Gastrocnemius medialis (tissue), 4 donors: ENCODE data around the gene TXNRD2. TPM values are rescaled to one million over a fixed set of nuclear protein-coding genes. Genes with fewer than 3 reads are reported as not detected.

ENCODE experiments used
- ATAC-seq, 2 donors: fragments of 150-250 bp; one replicate each; pipeline ENCODE4 v1.9.1; 2016
- DNase-seq, 2 donors: peaks; one replicate each; pipeline ENCODE4 v3.0.0-alpha.2; 2019
- H3K27ac ChIP-seq, 4 donors: fragments of 200-600 bp; sonication (generic); 1 replicate in 1 of 4; 2 replicates in 3 of 4; pipeline ENCODE4 v1.5.1; 2016 to 2018; ENCODE audit warnings: mild to moderate bottlenecking in 2 of 4, moderate library complexity in 1 of 4
- H3K27me3 ChIP-seq, 3 donors: fragments of 200-600 bp; sonication (generic) in 2 of 3; 1 replicate in 1 of 3; 2 replicates in 2 of 3; pipeline versions ENCODE4 v1.5.1 to v1.6.0; 2016 to 2019; ENCODE audit warnings: mild to moderate bottlenecking in 1 of 3, moderate library complexity in 1 of 3
- H3K36me3 ChIP-seq, 2 donors: fragments of 200-600 bp; sonication (generic) in 1 of 2; one replicate each; pipeline ENCODE4 v1.5.1; 2017 to 2018
- H3K4me1 ChIP-seq, 2 donors: fragments of 200-600 bp; sonication (generic) in 1 of 2; one replicate each; pipeline ENCODE4 v1.5.1; 2016 to 2017; ENCODE audit warnings: mild to moderate bottlenecking in 2 of 2
- H3K4me3 ChIP-seq, 4 donors: fragments of 200-600 bp; sonication (generic) in 3 of 4; 1 replicate in 1 of 4; 2 replicates in 3 of 4; pipeline ENCODE4 v1.5.1; 2016 to 2019; ENCODE audit warnings: mild to moderate bottlenecking in 2 of 4
- H3K9me3 ChIP-seq, 3 donors: fragments of 200-600 bp; sonication (generic) in 2 of 3; 1 replicate in 1 of 3; 2 replicates in 2 of 3; pipeline ENCODE4 v1.5.1; 2016 to 2019
- CTCF ChIP-seq, 5 experiments: fragments of 450-650 bp in 3 of 5; fragments of 200-600 bp in 2 of 5; sonication (generic) in 2 of 5; IDR thresholded peaks in 4 of 5; conservative IDR thresholded peaks in 1 of 5; 1 replicate in 4 of 5; 2 replicates in 1 of 5; pipeline ENCODE4 v1.5.1; 2016 to 2019; ENCODE audit warnings: antibody characterized with exemption in 5 of 5, mild to moderate bottlenecking in 3 of 5, moderate library complexity in 3 of 5
- POLR2A ChIP-seq, 2 donors: fragments of 450-650 bp; IDR thresholded peaks; one replicate each; pipeline ENCODE4 v1.6.1; 2017; ENCODE audit warnings: antibody characterized with exemption in 2 of 2, mild to moderate bottlenecking in 2 of 2, moderate library complexity in 2 of 2
- in situ Hi-C, 4 donors: fragments of 200-750 bp; cut with MboI; loops; one replicate each; pipeline versions ENCODE4 v1.15.0 to v1.8.0; 2017; ENCODE audit warnings: low sequenced_read_pairs in 4 of 4
- intact Hi-C: fragments of 100-400 bp; cut with DNase I; formaldehyde crosslinking; loops from one replicate; pipeline ENCODE4 v1.15.1; 2023; ENCODE audit warnings: low total_unique reads
- total RNA-seq, 4 donors: library from RNA; depleted of rRNA; stranded (reverse); fragments of >200 nt; gene quantifications; one replicate each; pipeline versions ENCODE4 v1.1.0 to v1.2.3, GENCODE V29; 2016

TXNRD2 gene
- total RNA-seq, 4 donors from 2014 or later = 9.0 to 18.0 (median 14.4) TPM

- DNase-seq = peak; percentile 50 to 73
- peaks cover 45 to 51% of the 10 kb centered on the region in 2 donors for H3K4me1 ChIP-seq
- ATAC-seq = peak; percentile 59 to 64
- no peaks in the 10 kb centered on the region for H3K36me3 ChIP-seq
- in situ Hi-C loops = no loop called here
- peak overlapping the region; percentile 61 to 98 (median 86) for H3K4me3 ChIP-seq
- intact Hi-C loops = loop anchor here (1.0 kb wide), 1 partner anchor 30 kb away; the partner anchor contains the start of gene ARVCF
- no peaks in the 10 kb centered on the region for H3K9me3 ChIP-seq
- peak; percentile 94 to 95 for TF ChIP-seq POLR2A (IDR thresholded peaks at IDR 0.05)
- no peak for TF ChIP-seq CTCF (IDR thresholded peaks at IDR 0.05 in 4 of 5, conservative IDR thresholded peaks at IDR 0.05 in 1 of 5)
- H3K27ac ChIP-seq = peak overlapping the region; percentile 92 to 100 (median 96)
- H3K27me3 ChIP-seq = no peaks in the 10 kb centered on the region
These were observed 45.1 kb upstream of the TXNRD2 start for GRCh38 chr22:19986410-19987341.

- in situ Hi-C loops = no loop called here
- H3K9me3 ChIP-seq = no peaks in the 10 kb centered on the region
- TF ChIP-seq POLR2A (IDR thresholded peaks at IDR 0.05) (no peak), CTCF (IDR thresholded peaks at IDR 0.05 in 4 of 5, conservative IDR thresholded peaks at IDR 0.05 in 1 of 5) (no peak)
- no peaks in the 10 kb centered on the region for H3K27me3 ChIP-seq
- peak overlapping the region; percentile 61 to 98 (median 86) for H3K4me3 ChIP-seq
- no peak for DNase-seq
- no peaks in the 10 kb centered on the region for H3K36me3 ChIP-seq
- intact Hi-C loops = no loop called here
- H3K27ac ChIP-seq = peak overlapping the region; percentile 92 to 100 (median 96)
- H3K4me1 ChIP-seq = peaks cover 45 to 49% of the 10 kb centered on the region in 2 donors
- no peak for ATAC-seq
These were observed 44.4 kb upstream of the TXNRD2 start for GRCh38 chr22:19986011-19986409.

GRCh38 chr22:19984851-19985811, 43.5 kb upstream of the TXNRD2 start:
- TF ChIP-seq CTCF (IDR thresholded peaks at IDR 0.05 in 4 of 5, conservative IDR thresholded peaks at IDR 0.05 in 1 of 5) (no peak), POLR2A (IDR thresholded peaks at IDR 0.05) (no peak)
- H3K27me3 ChIP-seq = no peaks in the 10 kb centered on the region
- H3K27ac ChIP-seq = peak overlapping the region; percentile 92 to 100 (median 96)
- DNase-seq = no peak
- intact Hi-C loops = loop anchor here (5.0 kb wide), 1 partner anchor 132 kb away; the partner anchor contains the start of genes RANBP1 and TRMT2A
- no peak overlapping the region for H3K4me3 ChIP-seq
- peaks cover 45 to 49% of the 10 kb centered on the region in 2 donors for H3K4me1 ChIP-seq
- in situ Hi-C loops = no loop called here
- no peaks in the 10 kb centered on the region for H3K36me3 ChIP-seq
- ATAC-seq = no peak
- H3K9me3 ChIP-seq = no peaks in the 10 kb centered on the region

- TF ChIP-seq POLR2A (IDR thresholded peaks at IDR 0.05) = peak; percentile 31 to 34
- TF ChIP-seq CTCF (IDR thresholded peaks at IDR 0.05 in 4 of 5, conservative IDR thresholded peaks at IDR 0.05 in 1 of 5) = no peak
- H3K27me3 ChIP-seq = no peaks in the 10 kb centered on the region
- intact Hi-C loops (loop anchor here (5.0 kb wide), 1 partner anchor 133 kb away; the partner anchor contains the start of genes RANBP1 and TRMT2A), in situ Hi-C loops (no loop called here)
- H3K36me3 ChIP-seq = peaks cover 0 to 5% of the 10 kb centered on the region in 2 donors
- H3K4me1 ChIP-seq = peaks cover 45 to 49% of the 10 kb centered on the region in 2 donors
- peak; percentile 86 to 92 for DNase-seq
- peak overlapping the region in 1 of 4 donors; percentile 32 for H3K4me3 ChIP-seq
- peak; percentile 76 to 83 for ATAC-seq
- H3K27ac ChIP-seq = peak overlapping the region; percentile 92 to 100 (median 96)
- no peaks in the 10 kb centered on the region for H3K9me3 ChIP-seq
These were observed 42.7 kb upstream of the TXNRD2 start for GRCh38 chr22:19984201-19984753.
